Measurements from ENCODE around the gene POU2AF1.

Gene POU2AF1

DNA sequence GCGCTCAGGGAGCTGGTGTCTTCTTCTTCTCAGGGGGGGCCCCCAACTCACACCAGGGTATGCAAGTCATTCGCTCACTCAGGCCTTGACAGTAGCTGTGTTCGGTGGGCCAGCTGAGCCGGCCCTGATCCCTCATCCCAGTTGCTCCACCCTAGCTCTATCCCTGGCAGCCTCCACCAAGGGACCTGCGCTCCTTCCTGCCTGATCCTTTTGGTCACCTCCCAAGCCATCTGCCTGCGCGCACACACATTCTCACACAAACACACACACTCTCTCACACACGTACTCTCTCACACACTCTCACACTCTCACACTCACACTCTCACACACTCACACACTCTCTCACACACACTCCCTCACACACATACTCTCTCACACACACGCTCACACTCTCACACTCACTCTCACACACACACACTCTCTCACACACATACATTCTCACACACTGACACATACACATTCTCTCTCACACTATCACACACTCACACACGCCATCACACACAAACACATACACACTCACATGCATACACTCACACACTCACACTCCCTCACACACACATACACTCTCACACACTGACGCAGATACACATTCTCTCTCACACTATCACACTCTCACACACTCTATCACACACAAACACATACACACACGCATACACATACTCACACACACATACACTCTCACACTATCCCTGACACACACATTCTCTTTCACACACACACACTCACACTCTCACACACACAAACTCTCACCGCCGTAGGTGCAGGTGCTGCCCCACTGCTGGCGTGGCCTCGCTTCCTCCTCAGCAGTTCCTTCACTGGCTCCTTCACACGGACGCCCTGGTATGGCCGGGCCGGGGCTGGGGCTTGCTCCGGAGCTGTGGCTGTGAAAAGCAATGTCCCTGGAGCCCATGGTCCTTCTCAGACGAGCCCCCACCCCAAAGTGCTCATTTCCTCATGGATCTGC, 20.8 kb downstream of the POU2AF1 start:
- TF ChIP-seq, protein P1, sequence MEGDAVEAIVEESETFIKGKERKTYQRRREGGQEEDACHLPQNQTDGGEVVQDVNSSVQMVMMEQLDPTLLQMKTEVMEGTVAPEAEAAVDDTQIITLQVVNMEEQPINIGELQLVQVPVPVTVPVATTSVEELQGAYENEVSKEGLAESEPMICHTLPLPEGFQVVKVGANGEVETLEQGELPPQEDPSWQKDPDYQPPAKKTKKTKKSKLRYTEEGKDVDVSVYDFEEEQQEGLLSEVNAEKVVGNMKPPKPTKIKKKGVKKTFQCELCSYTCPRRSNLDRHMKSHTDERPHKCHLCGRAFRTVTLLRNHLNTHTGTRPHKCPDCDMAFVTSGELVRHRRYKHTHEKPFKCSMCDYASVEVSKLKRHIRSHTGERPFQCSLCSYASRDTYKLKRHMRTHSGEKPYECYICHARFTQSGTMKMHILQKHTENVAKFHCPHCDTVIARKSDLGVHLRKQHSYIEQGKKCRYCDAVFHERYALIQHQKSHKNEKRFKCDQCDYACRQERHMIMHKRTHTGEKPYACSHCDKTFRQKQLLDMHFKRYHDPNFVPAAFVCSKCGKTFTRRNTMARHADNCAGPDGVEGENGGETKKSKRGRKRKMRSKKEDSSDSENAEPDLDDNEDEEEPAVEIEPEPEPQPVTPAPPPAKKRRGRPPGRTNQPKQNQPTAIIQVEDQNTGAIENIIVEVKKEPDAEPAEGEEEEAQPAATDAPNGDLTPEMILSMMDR (IDR thresholded peaks at IDR 0.05; ENCODE audit: low read depth, low read length, missing control alignments) = no peak
- DNase-seq (ENCODE audit: extremely low read depth, low read depth) = no peak
- H3K4me3 ChIP-seq (replicated peaks; ENCODE audit: low read depth, low read length) = no peak overlapping the region

GRCh38 chr11:111357150-111358037, 21.7 kb downstream of the POU2AF1 start:
- no peak overlapping the region for H3K4me3 ChIP-seq (replicated peaks; ENCODE audit: low read depth, low read length)
- TF ChIP-seq, protein P1 (IDR thresholded peaks at IDR 0.05; ENCODE audit: low read depth, low read length, missing control alignments) = no peak
- no peak for DNase-seq (ENCODE audit: extremely low read depth, low read depth)

- DNase-seq (ENCODE audit: extremely low read depth, low read depth) = no peak
Measured at GRCh38 chr11:111356660-111357048, 22.4 kb downstream of the POU2AF1 start.

GRCh38 chr11:111355956-111356659, 23.0 kb downstream of the POU2AF1 start:
- TF ChIP-seq, protein P1 (IDR thresholded peaks at IDR 0.05; ENCODE audit: low read depth, low read length, missing control alignments) = no peak
- DNase-seq (ENCODE audit: extremely low read depth, low read depth) = no peak
- no peak overlapping the region for H3K4me3 ChIP-seq (replicated peaks; ENCODE audit: low read depth, low read length)

More at GRCh38 chr11:111356660-111357048, 22.4 kb downstream of the POU2AF1 start:
- H3K4me3 ChIP-seq (replicated peaks; ENCODE audit: low read depth, low read length) = no peak overlapping the region
- TF ChIP-seq, protein P1 (IDR thresholded peaks at IDR 0.05; ENCODE audit: low read depth, low read length, missing control alignments) = no peak

GRCh38 chr11:111355101-111355500, 24.0 kb downstream of the POU2AF1 start:
- DNase-seq (ENCODE audit: extremely low read depth, low read depth) = no peak
- TF ChIP-seq, protein P1 (IDR thresholded peaks at IDR 0.05; ENCODE audit: low read depth, low read length, missing control alignments) = no peak

DNA sequence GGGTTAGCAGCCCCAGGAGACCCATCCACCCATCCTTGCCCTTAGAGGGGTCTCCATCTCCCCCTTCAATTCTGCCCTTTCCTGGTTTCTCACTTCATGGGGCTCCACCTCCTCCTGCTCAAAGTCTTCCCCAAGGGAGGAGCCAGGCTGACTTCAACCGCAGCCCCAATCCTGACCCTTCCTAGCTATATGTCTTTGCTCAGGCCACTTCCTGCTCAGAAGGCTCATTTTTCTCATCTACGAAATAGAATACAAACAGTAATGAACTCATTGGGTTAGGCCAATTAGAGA, 24.5 kb downstream of the POU2AF1 start:
- DNase-seq (ENCODE audit: extremely low read depth, low read depth) = no peak
- H3K4me3 ChIP-seq (replicated peaks; ENCODE audit: low read depth, low read length) = no peak overlapping the region
- TF ChIP-seq, protein P1 (IDR thresholded peaks at IDR 0.05; ENCODE audit: low read depth, low read length, missing control alignments) = no peak

More at GRCh38 chr11:111355101-111355500, 24.0 kb downstream of the POU2AF1 start:
- H3K4me3 ChIP-seq (replicated peaks; ENCODE audit: low read depth, low read length) = no peak overlapping the region
